Measurements from ENCODE around the gene TET2. TPM values are rescaled to one million over a fixed set of nuclear protein-coding genes. Genes with fewer than 3 reads are reported as not detected.

TET2 gene
- total RNA-seq, 4 donors from 2014 or later, result 31.9 to 69.0 (median 39.5) TPM

DNA sequence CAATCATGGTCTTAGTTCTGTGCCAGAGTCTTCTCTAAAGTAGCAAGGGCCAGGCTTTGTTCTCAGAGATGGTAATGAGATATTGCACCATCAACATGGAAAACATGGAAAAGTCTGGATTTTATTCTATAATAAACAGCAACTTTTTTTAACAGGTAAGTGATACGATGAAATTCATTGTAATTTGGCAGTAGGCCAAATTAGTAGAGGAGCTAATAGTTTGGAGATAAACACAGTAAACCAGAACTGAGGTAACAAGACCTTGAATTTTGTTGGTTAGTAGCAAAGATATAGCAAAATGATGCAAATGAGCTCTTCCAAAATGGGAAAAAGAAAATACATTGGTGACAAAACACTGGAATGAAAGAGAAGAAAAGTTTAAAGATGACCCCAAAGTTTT lies 126.6 kb downstream of the TET2 start:
- H3K4me1 ChIP-seq, result no peaks in the 10 kb centered on the region
- H3K27ac ChIP-seq, result no peak overlapping the region
- H3K9me3 ChIP-seq, result no peaks in the 10 kb centered on the region
- no peak overlapping the region for H3K4me3 ChIP-seq
- H3K27me3 ChIP-seq, result no peaks in the 10 kb centered on the region
- peaks cover 80% of the 10 kb centered on the region for H3K36me3 ChIP-seq
- no peak for TF ChIP-seq POLR2AphosphoS5 (IDR thresholded peaks at IDR 0.05)
- no peak for TF ChIP-seq POLR2A (IDR thresholded peaks at IDR 0.05)
- no peak for TF ChIP-seq EP300 (IDR thresholded peaks at IDR 0.05)
- DNase-seq (ENCODE audit: low spot score in 2 of 2), result no peak
- WGBS, result 67% methylated on average over 1 of the region's 1 CpG

DNA sequence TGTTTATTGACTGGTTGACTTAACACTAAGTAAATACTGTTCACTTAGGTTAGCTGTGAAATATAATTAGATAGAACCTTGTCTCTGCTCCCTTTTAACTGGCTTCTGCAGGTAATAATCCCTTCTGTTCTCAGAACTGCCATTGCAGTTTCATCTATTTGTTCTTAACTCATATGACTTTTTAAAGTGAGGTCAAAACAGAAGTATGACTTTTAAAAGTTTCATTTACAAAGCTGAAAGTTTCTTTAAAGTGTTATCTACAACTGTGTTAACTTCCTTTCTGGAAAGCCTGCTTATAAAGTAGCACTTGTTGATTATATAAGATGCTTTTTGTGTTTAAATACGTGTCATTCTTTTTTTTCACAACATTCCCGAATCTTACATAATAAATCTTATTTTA lies 127.4 kb downstream of the TET2 start:
- no peaks in the 10 kb centered on the region for H3K4me1 ChIP-seq
- WGBS, result 58% methylated on average over 2 of the region's 2 CpGs
- H3K27ac ChIP-seq, result no peak overlapping the region
- DNase-seq (ENCODE audit: low spot score in 2 of 2), result no peak
- H3K4me3 ChIP-seq, result no peak overlapping the region
- H3K27me3 ChIP-seq, result no peaks in the 10 kb centered on the region
- peaks cover 74% of the 10 kb centered on the region for H3K36me3 ChIP-seq
- no peaks in the 10 kb centered on the region for H3K9me3 ChIP-seq
- TF ChIP-seq EP300 (IDR thresholded peaks at IDR 0.05), result no peak
- no peak for TF ChIP-seq POLR2AphosphoS5 (IDR thresholded peaks at IDR 0.05)
- no peak for TF ChIP-seq CTCF (IDR thresholded peaks at IDR 0.05)
- TF ChIP-seq POLR2A (IDR thresholded peaks at IDR 0.05), result no peak

GRCh38 chr4:105274504-105274903 lies 127.8 kb downstream of the TET2 start:
- 92% methylated on average over 1 of the region's 1 CpG for WGBS
- DNase-seq (ENCODE audit: low spot score in 2 of 2), result no peak

DNA sequence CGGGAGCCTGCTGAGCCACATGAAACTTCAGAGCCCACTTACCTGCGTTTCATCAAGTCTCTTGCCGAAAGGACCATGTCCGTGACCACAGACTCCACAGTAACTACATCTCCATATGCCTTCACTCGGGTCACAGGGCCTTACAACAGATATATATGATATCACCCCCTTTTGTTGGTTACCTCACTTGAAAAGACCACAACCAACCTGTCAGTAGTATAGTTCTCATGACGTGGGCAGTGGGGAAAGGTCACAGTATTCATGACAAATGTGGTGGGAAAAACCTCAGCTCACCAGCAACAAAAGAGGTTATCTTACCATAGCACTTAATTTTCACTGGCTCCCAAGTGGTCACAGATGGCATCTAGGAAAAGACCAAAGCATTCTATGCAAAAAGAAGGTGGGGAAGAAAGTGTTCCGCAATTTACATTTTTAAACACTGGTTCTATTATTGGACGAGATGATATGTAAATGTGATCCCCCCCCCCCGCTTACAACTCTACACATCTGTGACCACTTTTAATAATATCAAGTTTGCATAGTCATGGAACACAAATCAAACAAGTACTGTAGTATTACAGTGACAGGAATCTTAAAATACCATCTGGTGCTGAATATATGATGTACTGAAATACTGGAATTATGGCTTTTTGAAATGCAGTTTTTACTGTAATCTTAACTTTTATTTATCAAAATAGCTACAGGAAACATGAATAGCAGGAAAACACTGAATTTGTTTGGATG lies 129.9 kb downstream of the TET2 start:
- H3K4me1 ChIP-seq, result no peaks in the 10 kb centered on the region
- no peak for TF ChIP-seq POLR2AphosphoS5 (IDR thresholded peaks at IDR 0.05)
- no peak for TF ChIP-seq EP300 (IDR thresholded peaks at IDR 0.05)
- TF ChIP-seq CTCF (IDR thresholded peaks at IDR 0.05), result no peak
- TF ChIP-seq POLR2A (IDR thresholded peaks at IDR 0.05), result no peak
- H3K36me3 ChIP-seq, result peaks cover 50% of the 10 kb centered on the region
- no peaks in the 10 kb centered on the region for H3K9me3 ChIP-seq
- 95% methylated on average over 9 of the region's 9 CpGs for WGBS
- no peaks in the 10 kb centered on the region for H3K27me3 ChIP-seq
- no peak for DNase-seq (ENCODE audit: low spot score in 2 of 2)
- H3K27ac ChIP-seq, result no peak overlapping the region
- H3K4me3 ChIP-seq, result no peak overlapping the region

More at GRCh38 chr4:105274504-105274903, 127.8 kb downstream of the TET2 start:
- Histone ChIP-seq H3K27me3 (no peaks in the 10 kb centered on the region), H3K9me3 (no peaks in the 10 kb centered on the region), H3K4me1 (no peaks in the 10 kb centered on the region), H3K4me3 (no peak overlapping the region), H3K36me3 (peaks cover 70% of the 10 kb centered on the region), H3K27ac (no peak overlapping the region)
- TF ChIP-seq EP300 (IDR thresholded peaks at IDR 0.05) (no peak), POLR2AphosphoS5 (IDR thresholded peaks at IDR 0.05) (no peak), CTCF (IDR thresholded peaks at IDR 0.05) (no peak), POLR2A (IDR thresholded peaks at IDR 0.05) (no peak)

GRCh38 chr4:105277702-105278101 lies 131.0 kb downstream of the TET2 start:
- WGBS, result 63% methylated on average over 1 of the region's 1 CpG
- Histone ChIP-seq H3K4me1 (no peaks in the 10 kb centered on the region), H3K4me3 (no peak overlapping the region), H3K9me3 (no peaks in the 10 kb centered on the region), H3K27ac (no peak overlapping the region), H3K27me3 (no peaks in the 10 kb centered on the region), H3K36me3 (peaks cover 39% of the 10 kb centered on the region)
- TF ChIP-seq CTCF (IDR thresholded peaks at IDR 0.05), result no peak
- TF ChIP-seq EP300 (IDR thresholded peaks at IDR 0.05), result no peak
- no peak for TF ChIP-seq POLR2AphosphoS5 (IDR thresholded peaks at IDR 0.05)
- no peak for TF ChIP-seq POLR2A (IDR thresholded peaks at IDR 0.05)
- no peak for DNase-seq (ENCODE audit: low spot score in 2 of 2)
